ENCODE measurements around the gene RASAL1. TPM values are rescaled to one million over a fixed set of nuclear protein-coding genes. Genes with fewer than 3 reads are reported as not detected.

The RASAL1 gene
- total RNA-seq, 1 donor from 2014 or later: not detected

DNA sequence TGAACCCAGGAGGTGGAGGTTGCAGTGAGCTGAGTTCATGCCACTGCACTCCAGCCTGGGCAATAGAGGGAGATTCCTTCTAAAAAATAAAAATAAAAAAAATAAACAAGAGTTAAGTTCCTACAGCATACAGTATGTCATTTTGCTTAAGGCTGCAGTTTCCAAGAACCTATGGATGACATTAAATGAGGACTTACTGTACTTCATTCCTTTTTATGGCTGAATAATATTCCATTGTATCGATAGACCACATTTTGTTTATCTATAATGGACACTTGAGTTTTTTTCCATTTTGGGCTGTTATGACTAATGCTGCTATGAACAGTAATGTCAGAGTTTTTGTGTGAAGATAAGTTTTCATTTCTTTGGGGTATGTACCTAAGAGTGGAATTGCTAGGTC, 17.4 kb downstream of the RASAL1 start:
- DNase-seq (ENCODE audit: low read depth in 2 of 2): no peak

- DNase-seq (ENCODE audit: low read depth in 2 of 2): peak in 1 of 2 donors; percentile 27
These were observed 17.9 kb downstream of the RASAL1 start for GRCh38 chr12:113117684-113118083.

GRCh38 chr12:113116875-113117274, 18.7 kb downstream of the RASAL1 start:
- DNase-seq (ENCODE audit: low read depth in 2 of 2): no peak

- DNase-seq (ENCODE audit: low read depth in 2 of 2): no peak
These were observed 20.0 kb downstream of the RASAL1 start for GRCh38 chr12:113115455-113116126.

DNA sequence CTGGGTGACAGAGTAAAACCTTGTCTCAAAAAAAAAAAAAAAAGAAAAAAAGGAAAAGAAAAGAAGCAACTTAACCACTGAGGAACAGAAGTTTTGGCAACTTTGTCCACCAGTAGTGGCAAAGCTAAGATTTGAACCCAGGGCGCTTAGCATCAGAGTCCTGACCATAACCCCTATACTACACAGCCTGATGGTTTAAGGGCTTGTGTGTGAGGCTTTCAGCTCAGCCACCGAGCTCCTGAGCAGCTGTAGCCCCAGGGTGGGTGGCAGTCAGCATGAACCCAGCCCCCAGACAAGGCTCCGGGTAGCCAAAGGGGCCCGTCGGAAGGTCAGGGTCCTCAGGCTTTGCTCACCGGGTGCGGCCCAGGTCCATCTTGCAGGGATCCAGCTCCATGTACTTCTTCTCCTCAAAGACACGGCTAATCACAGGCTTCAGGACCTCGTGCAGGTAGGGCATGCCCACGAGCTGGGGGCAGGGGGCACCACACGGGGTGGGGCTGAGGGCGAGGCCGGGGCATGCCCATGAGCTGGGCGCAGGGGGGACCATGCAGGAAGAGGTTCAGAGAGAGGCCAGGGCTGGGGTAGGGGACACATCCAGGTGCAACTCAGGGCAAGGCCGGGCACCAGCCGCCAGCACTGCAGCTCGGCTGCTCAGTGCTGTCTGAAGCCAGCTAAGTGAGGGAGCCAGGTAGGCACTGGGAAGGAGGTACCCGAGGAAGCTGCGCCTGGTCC, 20.9 kb downstream of the RASAL1 start:
- no peak for DNase-seq (ENCODE audit: low read depth in 2 of 2)

GRCh38 chr12:113113397-113113796, 22.2 kb downstream of the RASAL1 start:
- DNase-seq (ENCODE audit: low read depth in 2 of 2): no peak

- no peak for DNase-seq (ENCODE audit: low read depth in 2 of 2)
These were observed 23.3 kb downstream of the RASAL1 start for GRCh38 chr12:113112043-113112899.

- no peak for DNase-seq (ENCODE audit: low read depth in 2 of 2)
These were observed 24.3 kb downstream of the RASAL1 start for GRCh38 chr12:113111247-113111646.

- DNase-seq (ENCODE audit: low read depth in 2 of 2): no peak
These were observed 25.5 kb downstream of the RASAL1 start for GRCh38 chr12:113109872-113110599.

DNA sequence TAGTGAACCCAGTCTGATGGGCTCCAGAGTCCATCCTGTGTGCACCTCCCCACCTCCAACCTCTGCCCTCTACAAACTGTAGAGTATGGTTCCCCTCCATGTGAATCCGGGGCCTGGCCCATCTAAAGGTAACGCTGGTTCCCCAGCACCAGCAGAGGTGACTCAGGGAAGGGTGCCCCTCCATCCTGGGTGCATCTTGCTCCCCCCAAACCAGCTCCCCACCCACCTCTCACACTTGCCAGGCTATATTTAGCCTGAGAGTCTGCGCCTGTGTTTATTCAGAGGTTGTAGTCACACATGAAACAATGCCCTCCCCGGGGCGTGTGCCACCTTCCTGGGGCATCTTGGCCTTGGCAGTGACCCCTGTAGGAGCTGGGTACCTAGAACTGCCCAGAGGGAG, 26.2 kb downstream of the RASAL1 start:
- no peak for DNase-seq (ENCODE audit: low read depth in 2 of 2)

DNA sequence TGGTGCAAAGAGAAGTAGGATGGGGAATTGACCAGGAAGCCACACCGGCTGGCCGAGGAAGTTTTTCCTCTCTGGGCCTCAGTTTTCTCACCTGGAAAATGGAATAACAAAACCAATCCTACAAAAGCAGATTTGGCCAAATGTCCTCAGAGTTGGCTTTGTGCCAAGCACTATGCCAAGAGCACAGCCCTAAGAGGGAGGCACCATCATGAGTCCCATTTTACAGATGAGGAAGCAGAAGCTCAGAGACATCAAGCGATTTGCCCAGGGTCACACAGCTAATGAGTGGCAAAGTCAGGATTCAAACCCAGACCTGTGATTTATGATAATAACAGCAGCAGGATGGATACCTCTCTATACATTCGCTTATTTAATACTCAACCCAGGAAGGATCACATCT, 27.3 kb downstream of the RASAL1 start:
- no peak for DNase-seq (ENCODE audit: low read depth in 2 of 2)

DNA sequence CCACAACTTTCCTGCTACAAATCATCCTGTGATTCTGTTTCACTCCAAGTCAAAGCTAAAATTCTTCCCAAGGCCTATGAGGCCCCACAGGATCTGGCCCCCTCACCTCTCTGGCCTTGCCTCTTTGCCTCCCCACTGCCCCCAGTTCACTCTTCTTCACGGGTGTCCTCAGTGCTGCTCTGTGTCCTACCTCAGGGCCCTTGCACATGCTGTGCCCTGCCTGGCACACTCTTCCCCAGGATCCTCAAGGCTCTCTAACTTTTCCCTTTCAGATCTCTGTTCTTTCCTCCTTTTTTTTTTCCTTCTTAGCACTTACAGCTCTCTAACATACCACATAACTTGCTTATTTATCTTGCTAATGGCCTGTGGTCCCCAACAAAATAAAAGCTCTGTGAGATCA, 29.2 kb downstream of the RASAL1 start:
- no peak for DNase-seq (ENCODE audit: low read depth in 2 of 2)

DNA sequence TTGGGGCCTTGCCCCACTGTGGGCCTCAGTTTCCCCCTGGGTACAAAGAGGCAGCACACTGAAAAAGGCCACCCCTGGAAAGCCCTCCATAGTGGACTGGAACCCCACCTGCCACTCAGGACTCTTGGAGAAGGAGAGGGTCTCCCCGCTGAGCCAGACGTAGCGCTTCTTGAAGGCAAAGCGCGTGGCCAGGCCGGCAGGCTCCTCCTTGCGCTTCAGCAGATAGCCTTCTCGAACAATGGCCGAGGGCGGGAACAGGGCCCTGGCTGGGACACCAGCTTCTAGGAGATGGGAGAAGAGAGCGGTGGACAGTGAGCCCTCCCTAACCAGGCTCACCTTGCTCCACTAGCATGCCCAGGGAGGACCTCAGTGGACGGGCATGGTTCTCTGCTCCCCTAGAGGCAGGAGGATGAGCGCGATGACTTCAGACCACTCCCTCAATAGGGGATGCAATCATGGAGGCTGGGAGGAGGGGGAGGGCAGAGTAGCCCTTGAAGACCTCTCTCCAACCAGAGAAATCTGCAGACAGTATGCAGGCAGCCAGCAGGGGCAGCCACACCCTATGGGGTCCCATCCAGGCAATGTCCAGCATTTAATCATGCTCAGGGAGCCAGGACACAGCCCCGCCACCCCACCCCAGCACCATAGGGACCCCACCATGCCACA, 29.8 kb downstream of the RASAL1 start:
- DNase-seq (ENCODE audit: low read depth in 2 of 2): no peak

- DNase-seq (ENCODE audit: low read depth in 2 of 2): no peak
These were observed 30.5 kb downstream of the RASAL1 start for GRCh38 chr12:113104953-113105510.

GRCh38 chr12:113103756-113104450, 31.7 kb downstream of the RASAL1 start:
- no peak for DNase-seq (ENCODE audit: low read depth in 2 of 2)

DNA sequence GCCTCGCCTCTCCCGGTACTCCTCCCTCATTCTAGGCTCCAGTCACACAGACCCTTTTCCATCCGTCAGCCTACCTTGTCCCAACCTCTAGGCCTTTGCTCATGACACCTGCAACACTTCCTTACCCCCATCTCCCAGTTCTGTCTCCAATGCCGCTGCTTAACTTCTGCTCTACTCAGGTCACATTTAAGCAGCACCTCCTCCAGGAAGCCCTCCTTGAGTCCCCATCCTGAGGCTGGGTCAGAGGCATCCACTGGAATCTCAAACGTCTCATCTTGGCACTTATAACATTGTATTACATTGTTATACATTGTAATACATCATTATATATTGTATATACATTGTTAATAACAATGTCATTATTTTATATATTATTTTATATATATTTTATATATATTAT, 32.8 kb downstream of the RASAL1 start:
- DNase-seq (ENCODE audit: low read depth in 2 of 2): no peak

GRCh38 chr12:113101751-113102150, 33.8 kb downstream of the RASAL1 start:
- no peak for DNase-seq (ENCODE audit: low read depth in 2 of 2)

DNA sequence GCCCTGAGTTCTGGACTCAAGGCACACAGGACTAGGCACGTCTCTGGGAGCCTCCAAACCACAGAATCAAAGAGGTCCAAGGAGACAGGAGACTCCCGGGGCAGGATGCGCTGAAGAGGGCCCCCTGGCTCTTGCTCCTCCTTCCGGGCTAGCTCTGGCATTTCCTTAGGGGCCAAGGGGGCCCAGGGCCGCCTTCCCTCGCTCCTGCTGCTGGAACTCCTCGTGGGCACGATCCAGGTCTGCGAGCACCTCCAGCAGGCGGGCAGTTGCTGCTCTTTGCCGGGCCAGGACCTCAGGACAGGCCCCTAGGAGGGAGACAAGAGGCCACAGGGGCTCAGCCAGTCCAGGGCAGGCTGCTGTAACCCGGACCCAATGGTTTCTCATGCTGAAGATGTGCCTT, 35.8 kb downstream of the RASAL1 start:
- no peak for DNase-seq (ENCODE audit: low read depth in 2 of 2)

DNA sequence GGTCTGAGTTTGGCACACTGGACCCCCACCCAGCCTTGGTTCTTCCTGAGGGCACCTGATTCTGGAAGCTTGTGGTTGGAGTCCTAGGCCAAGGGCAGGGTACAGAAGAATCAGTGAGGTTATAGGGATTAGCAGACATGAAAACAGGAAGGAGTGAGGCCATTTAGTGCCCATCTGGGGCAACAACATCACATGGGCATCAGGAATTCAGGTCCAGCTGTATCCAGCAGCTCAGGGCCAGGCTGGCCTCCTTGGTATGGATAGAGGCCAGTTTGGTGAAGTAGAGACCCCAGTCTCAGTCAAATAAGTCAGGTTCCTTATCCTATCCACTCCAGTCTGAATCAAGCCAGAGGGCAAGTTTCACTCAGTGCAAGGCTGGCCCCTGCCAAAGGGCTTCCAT, 36.2 kb downstream of the RASAL1 start:
- no peak for DNase-seq (ENCODE audit: low read depth in 2 of 2)

DNA sequence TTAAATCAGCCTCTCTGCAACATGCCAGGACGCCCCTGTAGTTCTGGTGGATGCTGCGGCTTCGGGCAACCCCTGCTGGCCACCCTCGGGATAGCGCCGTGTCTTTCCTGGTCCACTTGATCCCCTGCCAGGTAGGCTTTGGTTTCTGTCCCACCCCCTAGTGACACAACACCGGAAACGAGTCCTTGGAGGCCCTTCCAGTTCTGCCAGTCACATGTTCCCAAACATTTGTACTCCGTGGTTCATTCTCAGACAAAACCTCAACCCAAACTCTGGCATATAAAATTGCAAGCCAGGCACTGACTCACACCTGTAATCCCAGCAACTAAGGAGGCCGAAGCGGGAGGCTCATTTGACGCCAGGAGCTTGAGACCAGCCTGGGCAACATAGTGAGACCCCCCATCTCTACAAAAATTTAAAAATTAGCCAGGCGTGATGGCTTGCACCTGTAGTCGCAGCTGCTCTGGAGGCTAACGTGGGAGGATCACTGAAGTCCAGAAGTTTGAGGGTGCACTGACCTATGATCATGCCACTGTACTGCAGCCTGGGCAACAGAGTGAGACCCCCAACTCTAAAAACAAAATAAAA, 37.0 kb downstream of the RASAL1 start:
- peak; percentile 64 to 88 for DNase-seq (ENCODE audit: low read depth in 2 of 2)
